HG03108 (cell line): Measurements from ENCODE around the gene NDNF.

Experiments used
- ATAC-seq: cut with Tn5 transposase; IDR thresholded peaks from one replicate; pipeline ENCODE4 v1.9.1; 2021; ENCODE audit warnings: moderate library complexity; ENCODE audit not compliant: unreplicated experiment

The NDNF gene

GRCh38 chr4:121070696-121071639 lies 1.4 kb downstream of the NDNF start:
- no peak for ATAC-seq

DNA sequence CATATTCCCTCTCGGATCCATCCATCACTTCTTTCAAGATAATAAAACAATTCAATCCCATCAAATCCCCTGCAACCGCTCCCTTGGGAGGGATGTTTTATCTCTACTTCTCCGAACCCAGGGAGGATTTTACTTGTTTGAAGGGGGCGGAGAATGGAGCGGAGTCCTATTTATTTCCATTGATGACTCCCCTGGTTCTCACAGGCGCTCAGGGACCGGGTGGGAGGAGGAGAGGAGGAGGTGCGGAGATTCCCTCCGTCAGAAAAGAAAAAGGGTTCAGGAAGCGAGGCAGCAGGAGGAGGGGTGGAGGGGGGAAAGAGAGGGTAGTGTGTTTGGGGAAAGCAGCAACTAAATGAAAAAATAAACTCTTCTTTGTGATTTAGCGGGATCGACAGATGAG lies 2.1 kb downstream of the NDNF start:
- ATAC-seq = no peak

GRCh38 chr4:121069430-121069829 lies 2.9 kb downstream of the NDNF start:
- no peak for ATAC-seq

DNA sequence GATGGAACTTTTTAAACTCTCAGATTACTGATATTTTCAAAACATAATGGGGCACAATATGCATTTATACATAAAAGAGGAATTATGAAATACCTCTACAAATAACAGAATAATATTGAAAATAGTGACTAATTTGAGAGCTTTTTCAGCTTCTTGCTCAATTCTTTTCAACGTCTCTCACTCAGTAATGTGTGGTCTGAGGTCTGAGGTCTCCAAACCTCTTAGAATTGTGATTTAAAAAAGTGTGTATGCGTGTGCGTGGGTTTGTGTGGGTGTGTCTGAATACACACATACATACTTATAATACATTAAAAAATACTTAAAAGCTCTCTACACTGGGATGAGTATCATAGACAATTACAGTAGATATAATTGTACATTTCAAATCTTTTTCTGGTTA lies 7.9 kb downstream of the NDNF start:
- ATAC-seq = no peak

DNA sequence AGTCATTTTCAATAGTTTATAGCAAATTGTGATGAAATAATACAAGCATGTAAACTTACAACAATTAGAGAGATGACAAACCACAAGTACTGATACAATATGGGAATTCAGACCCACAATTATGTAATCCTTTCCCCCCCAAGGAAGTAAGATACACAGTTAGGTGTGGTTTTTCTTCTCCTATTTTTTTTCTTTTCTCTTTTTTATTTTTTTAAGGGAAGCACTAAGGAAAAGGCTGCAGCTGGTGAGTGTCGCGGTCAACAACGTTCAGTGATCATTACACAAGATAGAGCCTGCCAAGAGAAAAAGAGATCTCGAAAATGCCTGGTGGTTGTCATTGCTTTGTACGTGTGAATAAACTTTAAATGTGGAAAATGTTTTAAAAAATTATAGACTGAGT lies 9.8 kb downstream of the NDNF start:
- ATAC-seq = no peak

DNA sequence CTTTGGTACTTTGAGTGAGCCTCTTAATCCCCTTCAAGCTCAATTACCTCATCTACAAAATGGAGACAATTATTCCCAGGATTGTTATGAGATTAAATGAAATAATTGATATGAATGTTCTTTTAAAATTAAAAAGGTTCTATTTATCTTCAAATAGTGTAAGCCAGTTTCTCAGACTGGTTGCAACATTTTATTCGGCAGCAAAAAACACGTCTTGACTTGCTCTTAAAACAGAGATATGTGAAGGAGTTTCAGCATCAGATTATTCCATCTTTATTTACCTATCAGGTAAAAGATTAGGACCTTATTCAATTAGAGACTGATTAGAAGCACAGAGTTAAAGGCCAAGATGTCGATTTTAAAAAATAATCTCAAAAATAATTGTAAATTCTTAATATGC lies 10.5 kb downstream of the NDNF start:
- ATAC-seq = no peak

- ATAC-seq = no peak
Measured at GRCh38 chr4:121061215-121061614, 11.1 kb downstream of the NDNF start.

- no peak for ATAC-seq
Measured at GRCh38 chr4:121057466-121057922, 14.8 kb downstream of the NDNF start.

DNA sequence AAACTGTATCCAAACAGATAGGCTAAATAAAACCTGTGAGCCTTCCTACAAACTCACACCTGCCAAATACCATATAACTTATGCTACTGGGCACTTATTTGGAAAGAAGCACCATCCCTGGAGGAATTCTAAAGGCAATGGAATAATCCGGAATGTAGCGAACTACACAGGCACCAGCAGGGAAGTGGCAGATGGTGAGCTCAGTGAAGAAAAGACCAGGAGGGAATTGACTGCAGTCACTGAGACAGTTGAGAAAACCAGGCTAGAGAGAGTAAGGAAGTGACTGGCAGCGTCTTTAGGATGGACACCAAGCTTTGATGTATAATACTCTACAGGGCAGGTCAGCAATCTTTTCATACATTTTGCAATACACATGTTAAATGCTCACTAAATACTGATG lies 16.3 kb downstream of the NDNF start:
- ATAC-seq = no peak

- no peak for ATAC-seq
Measured at GRCh38 chr4:121054373-121054772, 18.0 kb downstream of the NDNF start.

GRCh38 chr4:121053601-121054143 lies 18.7 kb downstream of the NDNF start:
- ATAC-seq = no peak

- ATAC-seq = no peak
Measured at GRCh38 chr4:121050300-121050699, 22.0 kb downstream of the NDNF start.

DNA sequence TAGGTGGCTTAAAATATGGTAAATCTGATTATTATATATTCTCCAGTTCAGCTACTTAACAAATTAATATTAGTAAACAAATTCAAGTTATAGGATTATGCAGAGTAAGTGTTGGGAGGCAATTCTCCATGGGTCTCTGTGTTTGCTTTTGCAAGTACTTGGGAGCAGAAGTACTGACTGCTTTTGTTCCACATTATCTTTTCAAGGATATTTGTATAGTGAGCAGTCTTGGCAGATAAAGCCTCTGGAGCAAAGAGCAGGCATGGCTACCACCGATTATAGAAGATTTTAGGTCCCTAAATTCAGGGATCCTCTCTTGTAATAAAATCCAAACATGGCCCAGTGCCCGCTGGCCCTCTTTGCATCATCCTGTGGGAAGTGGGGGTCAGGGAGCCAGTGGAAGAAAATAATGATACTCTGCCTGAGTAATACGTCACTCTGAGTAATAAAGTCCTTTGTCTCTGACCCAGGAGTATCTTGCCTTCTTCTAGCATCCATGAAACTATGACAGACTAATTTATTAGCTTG lies 23.2 kb downstream of the NDNF start:
- ATAC-seq = no peak

DNA sequence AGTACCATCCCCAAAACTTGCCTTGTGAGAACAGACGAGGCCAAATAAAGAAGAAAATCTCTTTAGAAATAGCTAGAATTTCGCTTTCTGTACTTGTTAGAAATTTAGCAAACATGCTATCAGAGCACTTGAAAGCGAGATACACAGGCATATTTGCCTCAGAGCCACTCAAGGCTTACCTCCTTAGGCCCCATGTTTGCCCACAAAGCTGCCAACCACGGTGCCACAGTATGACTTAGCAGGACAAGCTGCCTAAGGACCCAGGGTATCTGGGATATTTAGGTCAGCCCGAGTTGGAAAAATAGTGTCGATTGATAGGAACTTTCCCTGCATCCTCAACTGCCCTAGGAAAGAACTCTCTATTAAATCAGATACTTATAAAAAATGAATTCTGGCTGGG lies 24.2 kb downstream of the NDNF start:
- no peak for ATAC-seq

DNA sequence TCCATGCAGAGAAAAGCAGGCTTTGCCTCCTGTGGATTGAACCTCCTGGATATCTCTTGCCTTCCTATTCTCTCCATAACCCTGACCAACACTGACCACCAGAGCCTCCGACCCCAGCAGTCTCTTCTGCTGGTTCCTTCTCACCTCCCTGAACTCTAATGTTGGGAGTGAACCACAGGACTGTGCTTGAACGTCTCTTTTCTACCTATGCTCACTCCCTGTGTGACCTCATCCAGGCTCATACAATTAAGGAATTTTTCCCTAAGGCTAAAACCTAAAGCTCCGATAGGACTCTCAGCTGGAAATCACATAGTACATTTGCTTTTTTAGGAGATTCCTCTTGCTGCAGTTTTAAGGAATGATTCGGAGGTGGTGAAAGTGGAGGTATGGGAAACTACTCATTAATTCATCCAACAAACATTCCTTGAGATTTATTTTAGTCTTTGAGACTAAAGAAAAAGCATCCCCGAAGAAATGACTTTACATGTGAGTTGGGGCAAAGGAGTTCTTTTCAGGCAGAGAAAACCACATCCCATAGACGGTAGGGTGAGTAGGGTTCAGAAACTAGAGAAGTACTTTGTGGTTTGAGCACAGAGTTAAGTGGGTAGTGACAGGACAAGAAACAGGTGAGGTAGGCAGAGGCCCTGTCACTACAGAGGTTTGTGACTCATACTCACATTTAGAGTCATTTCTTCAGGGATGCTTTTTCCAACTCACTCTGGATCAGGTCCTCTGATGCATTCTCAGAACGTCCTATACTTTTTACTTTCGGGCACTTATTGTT lies 30.8 kb downstream of the NDNF start:
- ATAC-seq = peak; percentile 88

GRCh38 chr4:121034017-121034416 lies 38.3 kb downstream of the NDNF start:
- ATAC-seq = no peak

DNA sequence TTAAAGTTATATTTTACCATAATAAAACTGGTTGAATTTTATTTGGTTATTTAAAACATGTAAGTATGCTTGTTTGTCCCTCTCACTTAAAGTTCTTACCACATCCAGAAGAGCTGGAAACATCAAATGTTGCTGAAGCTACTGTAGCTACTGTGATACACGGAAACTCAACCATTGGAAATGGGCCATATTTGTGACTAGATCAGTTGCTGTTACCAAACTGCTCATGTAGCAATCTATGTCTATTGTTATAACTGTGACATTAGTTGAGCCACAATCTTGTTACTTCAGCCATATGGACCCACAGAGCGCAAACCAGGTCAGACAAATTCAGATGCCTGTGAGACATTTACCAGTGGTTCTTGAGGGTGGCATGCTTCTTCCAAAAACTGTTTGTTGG lies 41.6 kb downstream of the NDNF start:
- ATAC-seq = no peak

DNA sequence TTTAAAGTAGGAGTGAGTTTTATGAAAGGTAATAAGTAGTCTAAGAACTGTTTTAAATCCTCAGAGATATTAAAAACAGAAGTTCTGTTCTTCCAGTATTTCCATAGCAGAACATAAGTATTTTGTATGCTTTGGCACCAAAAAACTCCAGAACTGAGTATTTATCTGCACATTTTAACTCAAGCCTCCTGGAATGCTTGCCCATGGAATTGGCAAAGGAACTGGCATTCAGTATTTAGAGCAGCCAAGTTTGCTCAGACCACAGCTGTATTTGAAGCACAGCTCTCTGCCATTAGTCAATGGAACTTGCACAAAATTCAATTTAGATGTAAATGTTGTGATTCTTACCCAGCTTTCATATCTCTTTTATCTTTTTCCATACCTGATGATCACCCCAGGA lies 42.2 kb downstream of the NDNF start:
- no peak for ATAC-seq

GRCh38 chr4:121026034-121026433 lies 46.3 kb downstream of the NDNF start:
- ATAC-seq = no peak

DNA sequence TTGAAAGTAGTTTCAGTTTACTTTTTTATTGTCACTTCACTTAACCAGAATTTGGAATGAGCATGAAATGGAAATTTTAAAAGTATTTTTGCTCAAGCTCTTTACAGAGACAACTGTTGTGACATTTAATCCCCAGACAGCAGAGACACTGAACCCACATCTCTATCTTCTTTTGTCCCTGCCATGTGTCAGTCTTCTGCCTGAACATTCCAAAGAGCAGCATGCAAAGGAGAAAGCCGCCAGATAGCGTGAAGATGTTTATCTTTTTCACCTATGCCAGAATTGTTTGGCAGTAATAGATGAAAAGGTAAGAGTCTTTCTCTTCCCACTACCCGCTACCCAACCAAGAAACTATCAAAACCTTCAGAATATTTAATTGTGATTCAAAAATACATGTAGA lies 46.8 kb downstream of the NDNF start:
- no peak for ATAC-seq

GRCh38 chr4:121018543-121018942 lies 53.8 kb downstream of the NDNF start:
- ATAC-seq = no peak
